NCI-H2227 treated with DMSO at 0.1 percent for 48 hours (cell line): ENCODE results near the gene VPS33B.
A peak's percentile ranks its signal among the peaks of the same experiment; 100 is the strongest.
"Not testable (repeated sequence)": the region's sequence is repeated elsewhere in the genome, so short reads cannot be mapped to it uniquely, and the experiment has no call there.

Experiments used
- DNase-seq: peaks from one replicate; lab custom pipeline; 2025; lab: John Stamatoyannopoulos, UW

The VPS33B gene

GRCh38 chr15:91022075-91022831 lies at the start of gene VPS33B:
Gene VPS33B (minus strand): TSS chr15:91022594. CDS start chr15:91022249, 345 bp downstream.
- peak; percentile 78 for DNase-seq

GRCh38 chr15:91072161-91072560 lies 49.8 kb upstream of the VPS33B start:
- DNase-seq: no peak

GRCh38 chr15:91070872-91071271 lies 48.5 kb upstream of the VPS33B start:
- no peak for DNase-seq

GRCh38 chr15:91068966-91069365 lies 46.6 kb upstream of the VPS33B start:
- no peak for DNase-seq

DNA sequence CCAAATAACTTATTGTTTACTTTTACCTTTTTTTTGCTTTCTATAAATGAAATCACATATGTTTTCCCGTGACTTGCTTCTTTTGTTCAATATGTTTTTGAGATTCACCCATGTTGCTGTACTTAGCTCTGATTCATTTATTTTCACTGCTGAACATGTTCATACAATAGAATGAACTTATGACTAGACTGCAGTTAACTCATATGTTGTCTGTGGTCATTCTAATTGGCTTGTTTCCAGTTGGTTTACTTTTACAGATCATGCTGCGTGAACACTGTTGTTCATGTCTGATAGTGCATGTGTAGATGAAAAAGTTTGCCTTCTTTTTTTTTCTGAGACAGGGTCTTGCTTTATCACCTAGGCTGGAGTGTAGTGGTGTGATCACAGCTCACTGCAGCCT lies 46.0 kb upstream of the VPS33B start:
- DNase-seq: no peak

- DNase-seq: no peak
These were observed 44.6 kb upstream of the VPS33B start for GRCh38 chr15:91067036-91067435.

- DNase-seq: no peak
These were observed 43.1 kb upstream of the VPS33B start for GRCh38 chr15:91065505-91065904.

GRCh38 chr15:91061997-91062396 lies 39.6 kb upstream of the VPS33B start:
- no peak for DNase-seq

DNA sequence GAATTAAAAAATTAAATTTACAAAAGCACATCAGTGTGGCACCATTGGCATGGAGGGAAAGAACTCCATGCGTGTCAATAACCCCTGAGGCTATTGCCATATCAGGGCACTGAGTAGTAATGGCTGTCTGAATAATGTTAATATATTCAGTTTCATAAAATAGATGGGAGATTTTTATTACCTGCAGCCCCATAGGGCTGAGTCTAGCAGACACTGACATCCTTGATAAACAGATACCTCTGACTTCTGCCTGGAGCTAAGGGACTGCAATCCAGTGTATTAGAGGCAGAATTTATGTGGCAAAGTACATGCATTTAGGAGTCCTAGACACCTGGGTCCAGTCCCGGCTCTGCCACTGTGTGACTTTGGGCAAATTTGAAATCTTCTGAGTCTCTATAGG lies 38.8 kb upstream of the VPS33B start:
- DNase-seq: no peak

DNA sequence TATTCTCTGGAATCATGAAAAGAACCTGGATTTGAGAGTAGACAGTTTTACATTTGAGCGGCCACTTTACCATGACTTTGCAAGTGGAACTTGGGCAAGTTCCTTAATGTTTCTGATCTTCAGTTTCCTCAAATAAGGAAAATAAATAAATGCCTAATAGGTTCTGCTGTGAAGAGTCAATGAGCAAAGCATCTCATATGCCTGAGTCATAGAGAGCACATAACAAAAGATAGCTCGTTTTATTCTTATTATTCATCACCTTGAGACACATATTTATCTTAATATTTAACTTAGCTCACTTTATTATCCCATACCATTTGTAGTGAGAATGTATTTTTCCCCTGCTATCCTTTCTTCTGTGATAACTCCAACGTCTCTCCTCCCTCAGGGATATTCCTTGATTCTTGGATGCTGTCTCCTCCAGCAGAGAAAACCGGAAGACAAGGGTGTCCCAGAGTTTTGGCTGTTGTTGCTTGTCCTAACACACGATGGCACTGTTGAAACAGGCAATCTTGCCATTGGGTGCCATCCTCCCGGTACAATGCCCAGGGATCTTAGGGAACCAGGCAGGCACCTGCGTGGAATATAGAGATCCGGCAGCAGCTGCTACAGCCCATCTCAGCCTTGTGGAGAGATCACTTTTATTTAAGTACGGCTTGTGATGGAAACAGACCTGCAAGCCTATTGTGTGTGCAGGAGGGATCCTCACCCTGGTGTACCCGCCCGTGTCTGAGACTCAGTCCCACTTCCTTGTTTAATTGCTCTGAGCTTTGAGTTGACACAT lies 33.3 kb upstream of the VPS33B start:
- peak; percentile 55 for DNase-seq

DNA sequence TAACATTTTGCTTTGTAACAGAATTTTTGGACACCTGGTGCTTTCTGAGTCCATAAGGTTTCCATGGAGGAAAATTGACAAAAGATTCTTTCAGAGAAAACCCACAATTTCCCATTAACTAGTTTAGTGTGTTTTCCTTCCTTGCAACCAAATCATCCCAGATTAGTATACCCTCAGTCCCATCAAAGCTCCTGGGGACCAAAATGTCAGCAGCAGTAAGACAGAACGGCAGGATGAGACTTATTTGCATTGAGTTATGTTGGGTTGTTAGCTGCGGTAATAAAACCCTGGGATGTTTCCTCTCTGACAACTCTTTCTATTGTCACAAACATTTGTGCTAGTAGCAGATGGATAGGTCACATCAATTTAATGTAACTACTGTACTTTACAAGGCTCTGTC lies 32.4 kb upstream of the VPS33B start:
- no peak for DNase-seq

GRCh38 chr15:91051248-91051647 lies 28.9 kb upstream of the VPS33B start:
- DNase-seq: no peak

DNA sequence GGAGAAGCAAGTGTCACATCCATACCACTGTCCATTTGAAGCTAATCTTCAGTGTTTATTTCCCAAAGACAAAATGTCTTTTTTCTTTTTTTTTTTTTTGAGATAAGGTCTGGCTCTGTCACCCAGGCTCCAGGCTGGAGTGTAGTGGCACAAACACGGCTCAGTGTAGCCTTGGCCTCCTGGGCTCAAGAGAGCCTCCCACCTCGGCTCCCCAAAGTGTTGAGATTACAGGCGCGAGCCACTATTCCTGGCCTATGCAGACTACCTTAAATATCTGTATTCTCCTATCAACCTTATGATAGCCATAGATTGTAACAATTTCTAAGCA lies 27.7 kb upstream of the VPS33B start:
- DNase-seq: no peak

- DNase-seq: peak; percentile 57
These were observed 27.2 kb upstream of the VPS33B start for GRCh38 chr15:91049378-91050127.

GRCh38 chr15:91047545-91048199 lies 25.3 kb upstream of the VPS33B start:
- no peak for DNase-seq

GRCh38 chr15:91046056-91046455 lies 23.7 kb upstream of the VPS33B start:
- DNase-seq: not testable (repeated sequence)

GRCh38 chr15:91045065-91045464 lies 22.7 kb upstream of the VPS33B start:
- DNase-seq: no peak

DNA sequence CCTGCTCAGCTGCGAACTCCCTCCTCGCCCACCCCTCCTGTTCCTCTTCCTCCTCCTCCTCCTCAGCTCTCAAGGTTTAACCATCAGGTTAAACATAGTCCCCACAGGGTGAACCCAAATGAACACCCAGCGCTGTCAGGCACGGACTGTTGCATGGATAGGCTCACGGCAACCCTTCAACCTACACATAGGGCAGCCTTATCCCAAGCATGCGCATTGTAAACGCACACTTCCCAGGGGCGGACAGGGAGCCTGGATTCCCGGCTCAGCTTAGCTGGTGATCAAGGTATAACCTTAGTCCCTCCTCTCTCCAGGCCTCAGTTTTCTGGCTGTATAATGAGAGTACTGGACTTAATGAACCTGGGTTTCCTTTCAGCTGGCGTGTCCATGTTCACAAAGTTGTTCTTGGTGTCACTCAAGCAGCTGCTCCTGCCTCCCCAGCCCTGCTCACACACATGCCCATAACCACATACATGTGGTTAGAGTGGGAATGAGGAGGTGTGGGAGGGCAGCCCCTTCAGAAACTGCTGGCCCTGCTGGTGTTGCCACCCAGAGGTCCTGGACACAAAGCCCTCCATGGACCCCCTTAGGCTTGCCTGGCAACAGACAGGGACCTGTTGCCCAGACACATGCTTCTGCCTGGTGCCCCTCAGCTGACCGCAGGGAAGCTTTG lies 20.9 kb upstream of the VPS33B start:
- no peak for DNase-seq

DNA sequence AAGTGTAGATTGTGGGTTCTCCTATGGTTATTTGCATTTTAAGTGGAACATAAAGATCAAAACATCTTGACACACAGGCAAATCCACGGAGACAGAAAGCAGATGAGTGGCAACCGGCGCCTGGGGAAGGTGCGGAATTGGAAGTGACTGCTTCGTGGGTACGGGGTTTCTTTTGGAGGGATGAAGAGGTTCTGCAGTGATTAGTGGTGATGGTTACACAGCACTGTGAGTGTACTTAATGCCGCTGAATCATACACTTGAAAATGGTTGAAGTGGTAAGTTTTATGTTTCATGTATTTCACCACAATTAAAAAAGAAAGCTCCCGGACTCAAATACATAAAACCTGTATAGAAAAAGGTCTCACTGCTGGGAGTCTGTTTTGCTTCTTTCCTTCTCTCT lies 18.5 kb upstream of the VPS33B start:
- peak; percentile 40 for DNase-seq

- no peak for DNase-seq
These were observed 17.6 kb upstream of the VPS33B start for GRCh38 chr15:91039996-91040395.

- no peak for DNase-seq
These were observed 10.8 kb upstream of the VPS33B start for GRCh38 chr15:91032919-91033803.
